Measurements from ENCODE around the gene SF3B6.

The SF3B6 gene

GRCh38 chr2:24040511-24040910 is 35.6 kb downstream of the SF3B6 start:
- Histone ChIP-seq H2AFZ (ENCODE audit: low read length) (no peak overlapping the region), H3K79me2 (ENCODE audit: insufficient read depth, low read length) (peaks cover 18% of the 10 kb centered on the region), H3K4me3 (ENCODE audit: low read depth, low read length, poor library complexity, severe bottlenecking) (no peak overlapping the region), H3K4me2 (ENCODE audit: low read length) (no peak overlapping the region), H3F3A (ENCODE audit: insufficient read depth, low read length) (no peaks in the 10 kb centered on the region), H3K9ac (ENCODE audit: low read length) (no peak overlapping the region), H3K27me3 (ENCODE audit: insufficient read depth, low read length) (no peaks in the 10 kb centered on the region), H4K20me1 (ENCODE audit: insufficient read depth, low read length) (no peaks in the 10 kb centered on the region), H3K4me1 (ENCODE audit: insufficient read depth, low read length, severe bottlenecking) (peaks cover 1% of the 10 kb centered on the region), H3K36me3 (ENCODE audit: insufficient read depth, low read length) (peaks cover 38% of the 10 kb centered on the region), H3K9me3 (ENCODE audit: low read length) (no peaks in the 10 kb centered on the region), H3K27ac (ENCODE audit: low read depth, low read length, poor library complexity, severe bottlenecking) (no peak overlapping the region), H3K9me2 (ENCODE audit: low read depth, low read length) (no peaks in the 10 kb centered on the region)
- no peak for TF ChIP-seq CTCF (IDR thresholded peaks at IDR 0.05; ENCODE audit: low read length)
- no peak for TF ChIP-seq EZH2 (IDR thresholded peaks at IDR 0.05; ENCODE audit: borderline replicate concordance, low read length)

DNA sequence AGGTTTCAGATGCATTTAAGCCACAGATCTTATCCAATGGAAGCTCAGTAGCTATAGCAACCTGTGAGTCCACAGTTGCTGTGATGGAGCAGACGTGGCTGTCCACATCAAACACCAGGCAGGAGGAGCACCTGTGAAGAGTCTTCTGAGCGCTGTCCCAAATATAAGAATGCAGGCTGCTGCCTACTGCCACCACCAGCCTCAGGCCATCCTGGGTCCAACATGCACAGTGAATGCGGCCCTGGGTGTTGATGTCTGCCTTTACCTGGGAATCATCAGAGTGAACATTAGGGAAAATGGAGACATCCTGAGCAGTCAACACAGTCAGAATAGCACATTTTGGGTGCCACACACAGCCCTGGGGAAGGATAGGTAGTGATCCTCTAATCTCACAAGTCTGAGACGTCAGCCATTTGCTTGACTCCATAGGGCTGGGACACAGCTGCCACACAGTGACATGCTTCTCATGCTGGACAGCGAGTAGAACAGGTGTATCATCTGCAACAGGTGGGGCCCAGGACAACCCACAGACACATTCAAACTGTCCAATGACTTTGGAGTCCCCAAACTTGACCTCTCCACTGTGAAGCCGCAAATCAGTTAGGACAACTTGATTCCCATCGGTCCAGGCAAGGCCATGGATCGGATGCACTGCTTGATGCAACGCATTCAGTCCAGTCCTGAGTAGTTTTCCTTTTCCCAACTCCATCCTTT is 37.2 kb downstream of the SF3B6 start:
- no peak overlapping the region for H3K4me3 ChIP-seq (ENCODE audit: low read depth, low read length, poor library complexity, severe bottlenecking)
- no peak overlapping the region for H3K4me2 ChIP-seq (ENCODE audit: low read length)
- H3K79me2 ChIP-seq (ENCODE audit: insufficient read depth, low read length): peaks cover 19% of the 10 kb centered on the region
- H3K27ac ChIP-seq (ENCODE audit: low read depth, low read length, poor library complexity, severe bottlenecking): no peak overlapping the region
- H3K4me1 ChIP-seq (ENCODE audit: insufficient read depth, low read length, severe bottlenecking): peaks cover 5% of the 10 kb centered on the region
- no peak overlapping the region for H3K9ac ChIP-seq (ENCODE audit: low read length)
- no peaks in the 10 kb centered on the region for H3F3A ChIP-seq (ENCODE audit: insufficient read depth, low read length)
- H3K27me3 ChIP-seq (ENCODE audit: insufficient read depth, low read length): no peaks in the 10 kb centered on the region
- peaks cover 38% of the 10 kb centered on the region for H3K36me3 ChIP-seq (ENCODE audit: insufficient read depth, low read length)
- TF ChIP-seq EZH2 (IDR thresholded peaks at IDR 0.05; ENCODE audit: borderline replicate concordance, low read length) (no peak), CTCF (IDR thresholded peaks at IDR 0.05; ENCODE audit: low read length) (no peak)
- H4K20me1 ChIP-seq (ENCODE audit: insufficient read depth, low read length): no peaks in the 10 kb centered on the region
- no peaks in the 10 kb centered on the region for H3K9me3 ChIP-seq (ENCODE audit: low read length)
- no peak overlapping the region for H2AFZ ChIP-seq (ENCODE audit: low read length)
- no peaks in the 10 kb centered on the region for H3K9me2 ChIP-seq (ENCODE audit: low read depth, low read length)

DNA sequence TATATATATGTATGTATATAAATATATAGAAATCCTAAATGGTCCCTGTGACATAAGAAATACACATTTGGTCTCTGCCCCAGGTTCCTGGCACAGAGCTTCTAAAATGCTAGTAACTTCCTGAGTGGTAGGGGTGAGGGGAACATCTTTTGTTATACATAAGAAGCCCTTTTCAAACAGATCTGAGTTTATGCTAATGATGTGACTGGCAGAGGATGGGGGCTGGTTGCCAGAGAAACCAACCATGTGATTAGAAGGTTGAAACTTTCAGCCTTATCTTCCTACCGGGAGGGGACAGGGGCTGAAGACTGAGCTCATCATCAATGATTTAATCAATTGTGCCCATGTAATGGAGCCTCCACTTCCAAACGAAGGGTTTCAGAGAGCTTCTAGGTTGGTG is 49.9 kb downstream of the SF3B6 start:
- Histone ChIP-seq H3K9me2 (ENCODE audit: low read depth, low read length) (no peaks in the 10 kb centered on the region), H2AFZ (ENCODE audit: low read length) (no peak overlapping the region), H3K4me2 (ENCODE audit: low read length) (no peak overlapping the region), H3K9me3 (ENCODE audit: low read length) (no peaks in the 10 kb centered on the region), H4K20me1 (ENCODE audit: insufficient read depth, low read length) (no peaks in the 10 kb centered on the region), H3K9ac (ENCODE audit: low read length) (no peak overlapping the region), H3K79me2 (ENCODE audit: insufficient read depth, low read length) (no peaks in the 10 kb centered on the region), H3F3A (ENCODE audit: insufficient read depth, low read length) (no peaks in the 10 kb centered on the region), H3K27ac (ENCODE audit: low read depth, low read length, poor library complexity, severe bottlenecking) (no peak overlapping the region), H3K4me1 (ENCODE audit: insufficient read depth, low read length, severe bottlenecking) (no peaks in the 10 kb centered on the region), H3K4me3 (ENCODE audit: low read depth, low read length, poor library complexity, severe bottlenecking) (no peak overlapping the region), H3K36me3 (ENCODE audit: insufficient read depth, low read length) (peaks cover 48% of the 10 kb centered on the region), H3K27me3 (ENCODE audit: insufficient read depth, low read length) (no peaks in the 10 kb centered on the region)
- TF ChIP-seq EZH2 (IDR thresholded peaks at IDR 0.05; ENCODE audit: borderline replicate concordance, low read length) (no peak), CTCF (IDR thresholded peaks at IDR 0.05; ENCODE audit: low read length) (no peak)

Measured in OCI-LY1 (cell line).